Daoy (cell line): ENCODE measurements around the gene HTR5A. TPM values are rescaled to one million over a fixed set of nuclear protein-coding genes. Genes with fewer than 3 reads are reported as not detected.

Experiments
- DNase-seq: peaks from one replicate; pipeline ENCODE4 v3.0.0-alpha.2; 2015; ENCODE audit warnings: low read depth
- total RNA-seq: library from RNA; depleted of rRNA; stranded (reverse); fragments of >200 nt; shearing (Covaris generic); gene quantifications from 2 replicates; pipeline ENCODE4 v1.2.3, GENCODE V29; 2014

HTR5A gene
- total RNA-seq, 1 experiment from 2014 or later = not detected

- DNase-seq = peak; percentile 75
These were observed 20.6 kb downstream of the HTR5A start for GRCh38 chr7:155090684-155091083.

DNA sequence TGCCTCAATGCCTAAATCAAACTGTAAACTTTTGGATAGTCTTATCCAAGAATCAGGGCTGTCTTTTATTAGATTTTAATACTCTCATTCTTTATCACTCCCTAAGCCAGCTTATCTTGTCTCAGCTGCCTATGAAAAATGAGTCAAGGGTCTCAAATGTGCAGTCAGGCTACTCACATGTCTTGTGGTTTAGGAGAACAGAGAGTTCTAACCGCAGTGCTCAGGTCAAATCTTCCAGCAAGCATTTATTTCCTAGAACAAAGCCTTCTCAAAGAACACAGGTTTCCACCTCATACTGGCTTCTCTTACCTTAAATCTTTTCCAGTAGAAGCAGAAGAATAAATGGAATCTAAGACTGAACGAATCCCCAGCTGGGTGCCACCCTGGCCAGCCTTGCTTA is 23.5 kb downstream of the HTR5A start:
- peak; percentile 54 for DNase-seq

GRCh38 chr7:155094636-155095135 is 24.6 kb downstream of the HTR5A start:
- DNase-seq = no peak

- DNase-seq = no peak
These were observed 27.2 kb downstream of the HTR5A start for GRCh38 chr7:155097338-155097737.

DNA sequence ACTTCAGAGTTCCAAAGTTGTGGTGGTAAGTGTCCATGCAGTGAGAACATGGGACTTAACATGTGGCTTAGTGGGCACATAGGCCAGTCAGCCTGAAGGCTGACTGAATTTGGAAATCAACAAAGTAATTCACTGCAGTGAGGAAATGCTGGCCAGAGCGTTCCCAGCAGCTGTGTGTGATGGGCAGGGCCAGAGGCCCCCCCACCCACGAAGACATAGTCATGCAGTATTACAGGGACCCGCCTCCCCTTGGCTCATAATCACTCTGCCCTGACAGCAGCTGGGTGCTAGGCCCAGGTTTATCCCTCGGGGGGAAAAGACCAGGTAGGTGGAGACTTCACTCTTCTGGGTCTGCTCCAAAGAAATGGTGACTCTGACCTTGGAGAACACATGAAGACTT is 33.7 kb downstream of the HTR5A start:
- no peak for DNase-seq

GRCh38 chr7:155104913-155105312 is 34.8 kb downstream of the HTR5A start:
- DNase-seq = peak; percentile 21

GRCh38 chr7:155106356-155106755 is 36.2 kb downstream of the HTR5A start:
- no peak for DNase-seq

GRCh38 chr7:155107126-155107525 is 37.0 kb downstream of the HTR5A start:
- no peak for DNase-seq

- DNase-seq = no peak
These were observed 38.2 kb downstream of the HTR5A start for GRCh38 chr7:155108144-155108901.

- no peak for DNase-seq
These were observed 39.0 kb downstream of the HTR5A start for GRCh38 chr7:155109121-155109520.

DNA sequence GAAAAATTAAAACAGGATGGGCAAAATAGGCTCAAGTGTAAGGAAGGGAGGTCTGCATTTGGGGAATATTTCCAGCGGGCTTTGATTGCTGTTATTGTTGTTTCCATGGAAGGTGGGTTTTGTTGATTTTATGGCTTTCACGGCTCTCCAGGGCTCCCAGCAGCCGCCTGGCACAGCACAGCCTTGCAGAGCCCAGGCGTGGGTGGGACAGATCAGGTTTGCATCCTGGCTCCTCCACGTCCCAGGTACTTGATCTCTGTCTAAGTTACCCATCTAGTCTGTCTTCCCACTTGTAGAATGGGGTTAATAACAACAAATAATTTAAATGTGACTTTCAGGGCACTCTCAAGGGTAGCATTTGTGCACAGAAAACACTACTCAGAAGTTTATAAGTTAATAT is 45.2 kb downstream of the HTR5A start:
- no peak for DNase-seq

DNA sequence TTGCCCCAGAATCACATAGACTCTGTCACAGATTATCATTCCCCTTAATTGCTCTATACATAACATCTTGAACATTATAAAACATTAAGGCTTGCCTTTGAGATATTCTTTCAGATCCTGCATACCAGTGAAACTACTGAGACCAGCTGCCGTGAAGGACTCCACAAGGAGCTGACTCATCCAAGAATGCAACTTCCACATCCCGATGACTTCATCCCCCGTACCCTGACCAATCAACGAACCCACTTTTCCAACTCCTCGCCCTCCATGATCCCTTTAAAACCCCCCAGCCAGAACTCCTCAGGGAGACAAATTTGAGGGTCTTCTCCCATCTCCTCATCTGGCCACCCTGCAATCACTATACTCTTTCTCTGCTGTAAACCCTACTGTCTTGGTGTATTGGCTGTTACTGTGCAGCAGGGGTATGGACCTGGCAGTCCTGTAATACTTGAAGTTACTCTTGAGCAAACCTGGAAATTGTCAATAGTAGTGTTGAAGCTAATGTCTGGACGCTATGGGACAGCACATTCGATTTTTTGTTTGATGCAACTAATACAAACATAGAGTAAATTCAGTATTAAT is 49.8 kb downstream of the HTR5A start:
- DNase-seq = peak; percentile 31

- no peak for DNase-seq
These were observed 50.3 kb downstream of the HTR5A start for GRCh38 chr7:155120460-155120859.

- DNase-seq = no peak
These were observed 52.7 kb downstream of the HTR5A start for GRCh38 chr7:155122831-155123230.

DNA sequence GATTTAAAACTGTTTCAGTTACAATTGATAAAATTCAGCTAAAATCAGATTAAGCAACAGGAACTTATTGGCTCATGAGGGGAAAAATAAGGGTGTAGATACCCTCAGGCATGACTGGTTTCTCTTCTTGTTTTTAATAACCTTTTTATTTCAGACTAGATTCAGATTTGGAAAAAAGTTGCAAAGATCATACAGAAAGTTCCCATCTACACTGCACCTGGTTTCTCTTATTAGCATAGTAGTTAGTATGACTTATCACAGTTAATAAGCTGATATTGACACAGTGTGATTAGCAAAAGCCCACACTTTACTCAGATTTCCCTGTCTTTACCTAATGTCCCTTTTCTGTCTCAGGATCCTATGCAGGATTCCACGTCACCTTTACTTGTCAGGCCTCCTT is 53.3 kb downstream of the HTR5A start:
- no peak for DNase-seq

DNA sequence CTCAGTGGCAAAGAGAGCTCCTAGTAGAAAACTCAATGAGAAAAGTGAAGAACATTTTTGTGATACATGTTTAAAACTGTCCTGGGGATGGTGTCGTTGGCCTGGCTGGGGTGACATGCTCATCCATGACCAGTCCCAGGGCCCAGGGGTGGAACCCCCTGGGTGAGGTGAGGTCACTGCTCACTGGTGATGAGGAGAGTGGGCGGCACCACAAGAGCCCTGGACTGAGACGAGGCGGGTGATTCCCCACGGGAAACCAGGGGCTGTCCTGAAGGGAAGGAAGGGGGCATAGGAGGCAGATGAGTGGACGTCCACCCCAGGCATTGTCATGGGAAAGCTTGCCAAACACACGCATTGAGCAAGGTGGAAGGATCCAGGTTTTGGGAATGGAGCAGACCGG is 54.6 kb downstream of the HTR5A start:
- DNase-seq = no peak

GRCh38 chr7:155129186-155129585 is 59.1 kb downstream of the HTR5A start:
- DNase-seq = no peak

DNA sequence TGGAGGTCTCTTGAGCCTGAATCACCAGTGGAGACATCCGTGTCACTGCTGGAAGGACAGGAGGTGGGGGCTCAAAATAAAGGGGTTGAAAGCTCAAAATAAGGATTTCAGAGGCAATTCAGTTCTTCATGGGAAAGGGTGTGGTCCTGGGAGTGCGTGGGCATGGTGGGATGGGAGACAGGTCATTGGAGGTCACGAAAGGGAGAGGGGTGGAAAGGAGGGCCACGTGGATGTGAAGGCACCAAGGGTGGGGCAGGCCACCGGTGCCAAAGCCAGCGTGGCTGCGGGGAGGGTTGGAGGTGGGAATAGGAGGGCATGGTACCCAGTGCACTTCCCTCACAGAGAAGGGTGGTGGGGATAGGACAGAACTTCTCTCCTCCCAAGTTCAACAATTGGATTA is 59.7 kb downstream of the HTR5A start:
- no peak for DNase-seq

DNA sequence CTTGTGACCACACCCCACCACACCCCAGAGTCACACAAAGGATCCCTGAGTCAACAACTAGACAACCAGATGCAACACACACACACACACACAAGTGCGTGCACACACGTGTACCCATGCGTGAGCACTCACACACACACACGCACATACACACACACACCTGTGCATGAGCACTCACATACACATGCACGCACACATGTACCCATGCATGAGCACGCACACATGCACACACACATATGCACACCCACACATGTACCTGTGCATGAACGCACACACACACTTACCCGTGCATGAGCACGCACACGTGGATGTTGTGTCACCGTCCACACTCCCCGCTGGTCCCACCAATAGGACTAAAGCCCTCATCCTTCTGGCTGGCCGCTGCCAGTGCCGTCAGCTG is 60.4 kb downstream of the HTR5A start:
- DNase-seq = no peak

DNA sequence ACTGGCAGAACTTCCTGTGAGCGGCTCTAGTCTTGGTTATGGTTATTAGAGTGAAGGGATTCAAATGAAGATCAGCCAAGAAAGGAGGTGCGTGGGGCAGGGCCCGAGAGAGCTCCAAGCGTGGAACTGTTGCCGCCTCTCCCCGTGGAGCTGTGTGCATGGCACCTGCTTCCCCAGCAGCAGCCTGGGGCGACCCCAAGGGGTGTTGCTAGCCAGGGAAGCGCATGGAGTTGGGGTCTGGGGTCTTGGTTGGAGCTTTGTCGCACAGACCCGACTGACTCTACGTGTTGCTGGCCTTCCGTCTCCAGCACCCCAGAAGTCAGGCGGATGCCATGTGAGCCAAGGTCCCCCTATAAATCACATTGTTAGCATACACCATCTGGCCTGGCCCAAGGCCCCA is 61.0 kb downstream of the HTR5A start:
- no peak for DNase-seq

DNA sequence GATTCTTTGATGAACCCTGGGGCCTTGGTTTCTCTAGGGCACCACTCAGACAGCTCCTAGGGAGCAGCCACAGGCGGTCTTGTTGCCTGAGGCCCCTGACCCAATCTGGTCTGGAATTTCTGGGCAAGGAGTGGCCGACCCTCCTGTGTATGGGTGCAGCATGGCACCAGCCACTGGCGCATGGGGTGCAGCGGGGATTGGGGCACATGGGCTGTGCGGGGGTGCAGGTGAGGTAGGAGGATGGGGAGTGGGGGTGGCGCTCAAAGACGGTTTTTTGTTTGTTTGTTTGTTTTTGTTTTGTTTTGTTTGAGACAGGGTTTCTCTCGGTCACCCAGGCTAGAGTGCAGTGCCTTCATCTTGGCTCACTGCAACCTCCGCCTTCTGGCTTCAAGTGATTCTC is 62.3 kb downstream of the HTR5A start:
- DNase-seq = no peak

- no peak for DNase-seq
These were observed 66.6 kb downstream of the HTR5A start for GRCh38 chr7:155136619-155137243.
